K562 (cell line): Measurements from ENCODE around the gene PIN4. TPM values are rescaled to one million over a fixed set of nuclear protein-coding genes. Genes with fewer than 3 reads are reported as not detected.

Experiments used
- ATAC-seq: fragments of 200-7000 bp; cut with Tn5 transposase; 3 replicates; pipeline ENCODE4 v1.9.1; 2020; ENCODE audit warnings: moderate library complexity
- BruUV-seq: library from RNA; stranded (reverse); fragments of 400-500 nt; replicated peaks from 2 replicates; lab custom pipeline; 2021; lab: Mats Ljungman, UMichigan
- CTCF ChIA-PET: fragments of 300-600 bp; formaldehyde crosslinking; extraction: SDS; loops from one replicate; lab custom pipeline; 2021; ENCODE audit warnings: low intra/inter-chr PET ratio; lab: Yijun Ruan, JAX
- POLR2A ChIA-PET: fragments of 300-600, 350-650 bp; sonication (Branson Sonifier 250); formaldehyde crosslinking; extraction: SDS; loops from one replicate; lab custom pipeline; 2021; ENCODE audit warnings: antibody characterized with exemption, inconsistent platforms; lab: Yijun Ruan, JAX
- DNase-seq, 4 experiments: peaks; one replicate each; pipeline versions ENCODE4 v3.0.0 to v3.0.0-alpha.2; 2011 to 2018; ENCODE audit warnings: low spot score in 3 of 4, mixed read lengths in 3 of 4; ENCODE audit errors: extremely low read depth in 1 of 4
- FAIRE-seq: peaks from 2 replicates; lab custom pipeline; 2011; peaks lifted over from hg19 to GRCh38; lab: Jason Lieb, UNC
- H2AFZ ChIP-seq: 2 replicates; pipeline ENCODE4 v1.6.0; 2011; ENCODE audit warnings: low read depth, low read length, control low read depth, inconsistent platforms
- H3K27ac ChIP-seq: fragments of 200-600 bp; 3 replicates; pipeline ENCODE4 v1.8.0; 2011; ENCODE audit warnings: low read depth, mild to moderate bottlenecking, control low read depth, inconsistent platforms, low read length, moderate library complexity, mixed read lengths; ENCODE audit errors: extremely low read depth
- H3K27me3 ChIP-seq, 2 experiments: fragments of 300-600 bp in 1 of 2; 2 replicates in 1 of 2; 3 replicates in 1 of 2; pipeline versions ENCODE4 v1.6.0 to v1.8.0; 2011; ENCODE audit warnings: inconsistent platforms in 2 of 2, low read length in 2 of 2, mild to moderate bottlenecking in 1 of 2, mixed read lengths in 1 of 2, moderate library complexity in 1 of 2; ENCODE audit not compliant: control insufficient read depth in 2 of 2, insufficient read depth in 2 of 2
- H3K36me3 ChIP-seq: fragments of 300-600 bp; 3 replicates; pipeline ENCODE4 v1.8.0; 2011; ENCODE audit warnings: mild to moderate bottlenecking, low read length, inconsistent platforms; ENCODE audit not compliant: control insufficient read depth, insufficient read depth
- H3K4me1 ChIP-seq, 2 experiments: fragments of 200-600 bp in 1 of 2; replicated peaks in 1 of 2; 2 replicates in 1 of 2; 3 replicates in 1 of 2; pipeline versions ENCODE4 v1.5.1 to v1.8.0; 2011; ENCODE audit warnings: inconsistent platforms in 2 of 2, low read length in 2 of 2, mild to moderate bottlenecking in 1 of 2, mixed read lengths in 1 of 2, moderate library complexity in 1 of 2; ENCODE audit not compliant: control insufficient read depth in 2 of 2, insufficient read depth in 2 of 2
- H3K4me2 ChIP-seq: 2 replicates; pipeline ENCODE4 v1.6.1; 2011; ENCODE audit warnings: low read length, control low read depth, inconsistent platforms, mixed read lengths; ENCODE audit not compliant: insufficient read depth
- H3K4me3 ChIP-seq: fragments of 200-600 bp; sonication (generic), shearing (Covaris generic); 2 replicates; pipeline ENCODE4 v1.5.1; 2016; ENCODE audit warnings: control low read depth, inconsistent platforms
- H3K79me2 ChIP-seq: fragments of 200-600 bp; 3 replicates; pipeline ENCODE4 v1.8.0; 2011; ENCODE audit warnings: low read length, inconsistent platforms; ENCODE audit not compliant: control insufficient read depth, insufficient read depth
- H3K9ac ChIP-seq, 2 experiments: 2 replicates each; pipeline versions ENCODE4 v1.6.0 to v1.6.1; 2011; ENCODE audit warnings: low read depth in 2 of 2, low read length in 2 of 2, control low read depth in 1 of 2, inconsistent platforms in 1 of 2, mild to moderate bottlenecking in 1 of 2, mixed read lengths in 1 of 2; ENCODE audit not compliant: insufficient read depth in 1 of 2
- H3K9me1 ChIP-seq: one replicate; pipeline ENCODE4 v1.6.0; 2011; ENCODE audit warnings: inconsistent platforms, mild to moderate bottlenecking, low read length, moderate library complexity; ENCODE audit not compliant: control insufficient read depth, insufficient read depth
- H3K9me3 ChIP-seq: replicated peaks from 2 replicates; pipeline ENCODE4 v1.5.1; 2011; ENCODE audit warnings: low read depth, low read length, inconsistent platforms; ENCODE audit not compliant: control insufficient read depth, insufficient read depth
- H4K20me1 ChIP-seq: replicated peaks from 2 replicates; pipeline ENCODE4 v1.6.1; 2011; ENCODE audit warnings: low read length, inconsistent platforms, mixed read lengths; ENCODE audit not compliant: control insufficient read depth, insufficient read depth
- ATF7 ChIP-seq: fragments of 450-650 bp; IDR thresholded peaks from 2 replicates; pipeline ENCODE4 v1.7.1; 2014; ENCODE audit warnings: mild to moderate bottlenecking, moderate library complexity
- EHMT2 ChIP-seq: fragments of 450-650 bp; IDR thresholded peaks from 2 replicates; pipeline ENCODE4 v1.6.1; 2018; ENCODE audit warnings: antibody characterized with exemption
- ESRRA ChIP-seq: fragments of 450-650 bp; IDR thresholded peaks from 2 replicates; pipeline ENCODE4 v1.6.1; 2014; ENCODE audit warnings: low read depth, mild to moderate bottlenecking, moderate library complexity, borderline replicate concordance
- FOXK2 ChIP-seq, 2 experiments: fragments of 450-650 bp; IDR thresholded peaks in 1 of 2; conservative IDR thresholded peaks in 1 of 2; 2 replicates each; pipeline ENCODE4 v1.6.1; 2016; ENCODE audit warnings: low read depth in 2 of 2, mild to moderate bottlenecking in 1 of 2
- HNRNPL ChIP-seq: fragments of 200-400 bp; formaldehyde crosslinking; IDR thresholded peaks from 2 replicates; pipeline ENCODE4 v1.6.1; 2017; ENCODE audit warnings: low read depth, mild to moderate bottlenecking, low read length
- KAT7 ChIP-seq: sonication (generic); formaldehyde crosslinking; IDR thresholded peaks from 2 replicates; pipeline ENCODE4 v1.8.0; 2022; ENCODE audit warnings: missing genetic modification reagents, mild to moderate bottlenecking, borderline replicate concordance
- PHF8 ChIP-seq: fragments of 200-600 bp; sonication (generic); IDR thresholded peaks from 2 replicates; pipeline ENCODE4 v1.6.1; 2012; ENCODE audit warnings: mixed run types, mild to moderate bottlenecking, inconsistent platforms, low read length, moderate library complexity, borderline replicate concordance
- ZC3H8 ChIP-seq: fragments of 450-650 bp; IDR thresholded peaks from 2 replicates; pipeline ENCODE4 v1.6.1; 2017
- ZEB2 ChIP-seq: fragments of 450-650 bp; IDR thresholded peaks from 2 replicates; pipeline ENCODE4 v1.6.1; 2016
- ZNF140 ChIP-seq: fragments of 250-450 bp; sonication (Bioruptor Pico); IDR thresholded peaks from 2 replicates; pipeline ENCODE4 v1.8.0; 2021; ENCODE audit warnings: moderate library complexity, mild to moderate bottlenecking, inconsistent platforms
- ZNF584 ChIP-seq: fragments of 200-800 bp; sonication (Bioruptor generic); IDR thresholded peaks from 2 replicates; pipeline ENCODE4 v1.6.1; 2016; ENCODE audit warnings: low read depth, mild to moderate bottlenecking, missing genetic modification characterization, missing compliant biosample characterization
- WGBS: fragments of 100-300 bp; shearing (Covaris generic); methylation state at CpG from one replicate; pipeline ENCODE4 v1.1.6; 2016; ENCODE audit warnings: low coverage, mixed read lengths; ENCODE audit not compliant: insufficient coverage; ENCODE audit errors: missing lambda C conversion rate; 5-methylcytosine and 5-hydroxymethylcytosine counted together
- in situ Hi-C: fragments of 300-500 bp; cut with MboI; formaldehyde crosslinking; loops from 4 replicates; pipeline ENCODE4 v1.15.0; 2018; ENCODE audit warnings: inconsistent platforms, mixed read lengths
- intact Hi-C: fragments of 100-400 bp; cut with micrococcal nuclease; formaldehyde crosslinking; loops from 2 replicates; pipeline ENCODE4 v1.14.2; 2022
- polyA plus RNA-seq, 8 experiments: library from polyadenylated mRNA; depleted of rRNA in 4 of 8; stranded (reverse) in 5 of 8; unstranded in 3 of 8; fragments of >200 nt; fragmentation: Nextera tagmentation in 2 of 8; fragmentation: Illumina TruSeq in 1 of 8; extraction: Ambion mirVana in 2 of 8; extraction: Trizol in 1 of 8; gene quantifications; 2 replicates each; pipeline versions ENCODE4 v1.2.1 to v1.2.3, GENCODE V29; 2011 to 2014; ENCODE audit warnings: inconsistent platforms in 1 of 8, missing spikeins in 1 of 8
- total RNA-seq, 7 experiments: library from RNA; depleted of rRNA in 6 of 7; stranded (reverse); fragments of >200 nt in 6 of 7; fragmentation: Illumina TruSeq in 2 of 7; extraction: Trizol in 2 of 7; gene quantifications; 2 replicates each; pipeline versions ENCODE4 v1.2.1 to v1.2.3, GENCODE V29; 2011 to 2021; ENCODE audit warnings: low replicate concordance in 1 of 7
- TF ChIP-seq, protein P1 (sequence below): fragments of 450-650 bp; IDR thresholded peaks from 2 replicates; pipeline ENCODE4 v1.6.1; 2018; ENCODE audit warnings: mild to moderate bottlenecking, low read depth; ENCODE audit not compliant: partially characterized antibody
- TF ChIP-seq, protein P2 (sequence below): IDR thresholded peaks from 3 replicates; pipeline ENCODE4 v1.6.1; 2011; ENCODE audit warnings: borderline replicate concordance, mild to moderate bottlenecking, moderate library complexity; ENCODE audit not compliant: insufficient read length; ENCODE audit errors: extremely low read depth
- TF ChIP-seq, protein P3 (sequence below): IDR thresholded peaks from 2 replicates; pipeline ENCODE4 v1.6.1; 2011; ENCODE audit warnings: borderline replicate concordance, low read depth, mild to moderate bottlenecking, moderate library complexity, low read length; ENCODE audit not compliant: insufficient read depth, poor library complexity, severe bottlenecking

The PIN4 gene
- total and polyA plus RNA-seq, 9 of the 15 experiments (the other 6 are each of a cell fraction or from before 2014, with no cell fraction given): 10.0 to 132 (median 45.6) TPM

DNA sequence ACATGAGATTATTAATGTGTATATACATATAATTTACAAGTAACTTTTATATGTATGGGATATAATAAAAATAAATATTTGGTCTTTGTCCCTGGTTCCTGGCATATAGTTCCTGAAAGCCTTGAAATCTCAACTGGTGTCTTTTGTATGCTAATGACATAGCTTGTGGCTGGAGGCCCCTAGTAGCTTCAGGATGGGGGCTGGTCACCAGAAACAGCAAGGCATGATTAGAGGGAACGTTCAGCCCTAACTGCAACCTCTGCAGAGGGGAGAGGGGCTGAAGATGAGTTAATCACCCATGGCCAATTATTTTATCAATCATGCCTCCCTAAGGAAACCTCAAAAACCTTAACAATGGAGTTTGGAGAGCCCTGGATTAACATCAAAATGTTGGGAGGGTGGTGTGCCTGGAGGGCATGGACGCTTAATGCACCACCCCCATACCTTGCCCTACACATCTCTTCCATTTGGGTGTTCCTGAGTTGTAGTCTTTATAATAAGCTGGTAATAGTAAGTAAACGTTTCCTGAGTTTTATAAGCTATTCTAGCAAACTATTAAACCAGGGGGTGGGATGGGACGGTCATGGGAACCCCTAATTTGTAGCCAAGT, 21.3 kb downstream of the PIN4 start:
- Histone ChIP-seq H3K4me1 (no peaks in the 10 kb centered on the region), H2AFZ (no peak overlapping the region), H3K9ac (no peak overlapping the region), H3K27ac (no peak overlapping the region), H3K4me2 (no peak overlapping the region), H3K79me2 (no peaks in the 10 kb centered on the region), H3K27me3 (no peaks in the 10 kb centered on the region), H3K9me3 (no peaks in the 10 kb centered on the region), H3K9me1 (no peaks in the 10 kb centered on the region), H3K36me3 (peaks cover 27% of the 10 kb centered on the region; the same call in 2 of the 3 replicates), H4K20me1 (no peaks in the 10 kb centered on the region), H3K4me3 (no peak overlapping the region)
- ChIA-PET POLR2A (interaction anchor here (1.3 kb wide), 1 partner anchor 8 kb away, joined by 3 read pairs; no protein-coding TSS in a partner anchor), CTCF (no interaction called here)
- DNase-seq (no peak), FAIRE-seq (no peak), ATAC-seq (no peak)
- no TSS peak for BruUV-seq
- in situ Hi-C loops (no loop called here), intact Hi-C loops (no loop called here)
- 67% methylated on average over 3 of the region's 4 CpGs for WGBS
- TF ChIP-seq, protein P1, sequence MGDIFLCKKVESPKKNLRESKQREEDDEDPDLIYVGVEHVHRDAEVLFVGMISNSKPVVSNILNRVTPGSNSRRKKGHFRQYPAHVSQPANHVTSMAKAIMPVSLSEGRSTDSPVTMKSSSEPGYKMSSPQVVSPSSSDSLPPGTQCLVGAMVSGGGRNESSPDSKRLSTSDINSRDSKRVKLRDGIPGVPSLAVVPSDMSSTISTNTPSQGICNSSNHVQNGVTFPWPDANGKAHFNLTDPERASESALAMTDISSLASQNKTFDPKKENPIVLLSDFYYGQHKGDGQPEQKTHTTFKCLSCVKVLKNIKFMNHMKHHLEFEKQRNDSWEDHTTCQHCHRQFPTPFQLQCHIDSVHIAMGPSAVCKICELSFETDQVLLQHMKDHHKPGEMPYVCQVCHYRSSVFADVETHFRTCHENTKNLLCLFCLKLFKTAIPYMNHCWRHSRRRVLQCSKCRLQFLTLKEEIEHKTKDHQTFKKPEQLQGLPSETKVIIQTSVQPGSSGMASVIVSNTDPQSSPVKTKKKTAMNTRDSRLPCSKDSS: no peak
- TF ChIP-seq ZNF584 (CRISPR knock-in tag): no peak
- no peak for TF ChIP-seq ZEB2
- TF ChIP-seq, protein P2, sequence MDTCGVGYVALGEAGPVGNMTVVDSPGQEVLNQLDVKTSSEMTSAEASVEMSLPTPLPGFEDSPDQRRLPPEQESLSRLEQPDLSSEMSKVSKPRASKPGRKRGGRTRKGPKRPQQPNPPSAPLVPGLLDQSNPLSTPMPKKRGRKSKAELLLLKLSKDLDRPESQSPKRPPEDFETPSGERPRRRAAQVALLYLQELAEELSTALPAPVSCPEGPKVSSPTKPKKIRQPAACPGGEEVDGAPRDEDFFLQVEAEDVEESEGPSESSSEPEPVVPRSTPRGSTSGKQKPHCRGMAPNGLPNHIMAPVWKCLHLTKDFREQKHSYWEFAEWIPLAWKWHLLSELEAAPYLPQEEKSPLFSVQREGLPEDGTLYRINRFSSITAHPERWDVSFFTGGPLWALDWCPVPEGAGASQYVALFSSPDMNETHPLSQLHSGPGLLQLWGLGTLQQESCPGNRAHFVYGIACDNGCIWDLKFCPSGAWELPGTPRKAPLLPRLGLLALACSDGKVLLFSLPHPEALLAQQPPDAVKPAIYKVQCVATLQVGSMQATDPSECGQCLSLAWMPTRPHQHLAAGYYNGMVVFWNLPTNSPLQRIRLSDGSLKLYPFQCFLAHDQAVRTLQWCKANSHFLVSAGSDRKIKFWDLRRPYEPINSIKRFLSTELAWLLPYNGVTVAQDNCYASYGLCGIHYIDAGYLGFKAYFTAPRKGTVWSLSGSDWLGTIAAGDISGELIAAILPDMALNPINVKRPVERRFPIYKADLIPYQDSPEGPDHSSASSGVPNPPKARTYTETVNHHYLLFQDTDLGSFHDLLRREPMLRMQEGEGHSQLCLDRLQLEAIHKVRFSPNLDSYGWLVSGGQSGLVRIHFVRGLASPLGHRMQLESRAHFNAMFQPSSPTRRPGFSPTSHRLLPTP: no peak
- no peak for TF ChIP-seq KAT7
- no peak for TF ChIP-seq HNRNPL
- no peak for TF ChIP-seq ATF7
- no peak for TF ChIP-seq EHMT2
- TF ChIP-seq, protein P3, sequence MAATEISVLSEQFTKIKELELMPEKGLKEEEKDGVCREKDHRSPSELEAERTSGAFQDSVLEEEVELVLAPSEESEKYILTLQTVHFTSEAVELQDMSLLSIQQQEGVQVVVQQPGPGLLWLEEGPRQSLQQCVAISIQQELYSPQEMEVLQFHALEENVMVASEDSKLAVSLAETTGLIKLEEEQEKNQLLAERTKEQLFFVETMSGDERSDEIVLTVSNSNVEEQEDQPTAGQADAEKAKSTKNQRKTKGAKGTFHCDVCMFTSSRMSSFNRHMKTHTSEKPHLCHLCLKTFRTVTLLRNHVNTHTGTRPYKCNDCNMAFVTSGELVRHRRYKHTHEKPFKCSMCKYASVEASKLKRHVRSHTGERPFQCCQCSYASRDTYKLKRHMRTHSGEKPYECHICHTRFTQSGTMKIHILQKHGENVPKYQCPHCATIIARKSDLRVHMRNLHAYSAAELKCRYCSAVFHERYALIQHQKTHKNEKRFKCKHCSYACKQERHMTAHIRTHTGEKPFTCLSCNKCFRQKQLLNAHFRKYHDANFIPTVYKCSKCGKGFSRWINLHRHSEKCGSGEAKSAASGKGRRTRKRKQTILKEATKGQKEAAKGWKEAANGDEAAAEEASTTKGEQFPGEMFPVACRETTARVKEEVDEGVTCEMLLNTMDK: no peak
- TF ChIP-seq ZC3H8: no peak
- TF ChIP-seq FOXK2 (conservative IDR thresholded peaks at IDR 0.05 in 1 of 2, IDR thresholded peaks at IDR 0.05 in 1 of 2; ENCODE audit: low read depth in 2 of 2): no peak
- no peak for TF ChIP-seq ESRRA
- TF ChIP-seq ZNF140: no peak
- no peak for TF ChIP-seq PHF8
